ENCODE results near the gene PCCA. TPM values are rescaled to one million over a fixed set of nuclear protein-coding genes. Genes with fewer than 3 reads are reported as not detected.

The PCCA gene
- total and polyA plus RNA-seq, 4 donors = 30.1 to 160 (median 76.3) TPM

- TF ChIP-seq RAD21 (IDR thresholded peaks at IDR 0.05) = no peak
- TF ChIP-seq CTCF (IDR thresholded peaks at IDR 0.05; ENCODE audit: low read depth, low read length, missing input control) = no peak
- no peak for TF ChIP-seq GABPA (IDR thresholded peaks at IDR 0.05 in 1 of 2, conservative IDR thresholded peaks at IDR 0.05 in 1 of 2)
- no peak for TF ChIP-seq JUND (IDR thresholded peaks at IDR 0.05)
- no peak for TF ChIP-seq MAX (IDR thresholded peaks at IDR 0.05)
- no peak for TF ChIP-seq HNF4A (conservative IDR thresholded peaks at IDR 0.05)
- no peaks in the 10 kb centered on the region for H3K9me3 ChIP-seq (ENCODE audit: control insufficient read depth in 4 of 4, low read length in 3 of 4)
- peaks cover 0 to 5% (median 2%) of the 10 kb centered on the region in 4 donors for H3K36me3 ChIP-seq (ENCODE audit: control insufficient read depth in 4 of 4, insufficient read depth in 3 of 4, low read depth in 1 of 4, low read length in 3 of 4)
- no peak overlapping the region for H3K4me3 ChIP-seq (ENCODE audit: low read depth in 1 of 3, low read length in 3 of 3)
- H3K9ac ChIP-seq (ENCODE audit: low read depth in 1 of 2, low read length in 2 of 2) = no peak overlapping the region
- 95% methylated on average over 9 of the region's 9 CpGs for WGBS
- DNase-seq (ENCODE audit: low spot score) = no peak
- H3K4me1 ChIP-seq (ENCODE audit: control insufficient read depth in 4 of 4, insufficient read depth in 4 of 4, low read length in 3 of 4) = peaks cover 11 to 62% (median 39%) of the 10 kb centered on the region in 4 donors
- no peak overlapping the region for H3K27ac ChIP-seq (ENCODE audit: low read depth in 1 of 2, low read length in 2 of 2)
- no peaks in the 10 kb centered on the region for H3K27me3 ChIP-seq (ENCODE audit: control insufficient read depth in 4 of 4, insufficient read depth in 4 of 4, low read length in 3 of 4)
Measured at GRCh38 chr13:100522618-100523309, 433.9 kb downstream of the PCCA start.

GRCh38 chr13:100523411-100523810 lies 434.5 kb downstream of the PCCA start:
- H3K4me1 ChIP-seq (ENCODE audit: control insufficient read depth in 4 of 4, insufficient read depth in 4 of 4, low read length in 3 of 4) = peaks cover 8 to 56% (median 35%) of the 10 kb centered on the region in 4 donors
- TF ChIP-seq HNF4G (IDR thresholded peaks at IDR 0.05) (peak; percentile 35), ATF3 (IDR thresholded peaks at IDR 0.05) (no peak)
- H3K36me3 ChIP-seq (ENCODE audit: control insufficient read depth in 4 of 4, insufficient read depth in 3 of 4, low read depth in 1 of 4, low read length in 3 of 4) = peaks cover 0 to 9% (median 3%) of the 10 kb centered on the region in 4 donors
- DNase-seq (ENCODE audit: low spot score) = no peak
- H3K4me3 ChIP-seq (ENCODE audit: low read depth in 1 of 3, low read length in 3 of 3) = no peak overlapping the region
- WGBS = 63% methylated on average over 14 of the region's 14 CpGs
- peak overlapping the region in 1 of 2 donors; percentile 72 for H3K27ac ChIP-seq (ENCODE audit: low read depth in 1 of 2, low read length in 2 of 2)
- H3K27me3 ChIP-seq (ENCODE audit: control insufficient read depth in 4 of 4, insufficient read depth in 4 of 4, low read length in 3 of 4) = no peaks in the 10 kb centered on the region
- no peaks in the 10 kb centered on the region for H3K9me3 ChIP-seq (ENCODE audit: control insufficient read depth in 4 of 4, low read length in 3 of 4)
- H3K9ac ChIP-seq (ENCODE audit: low read depth in 1 of 2, low read length in 2 of 2) = no peak overlapping the region

GRCh38 chr13:100523981-100524386 lies 435.1 kb downstream of the PCCA start:
- Histone ChIP-seq H3K9me3 (ENCODE audit: control insufficient read depth in 4 of 4, low read length in 3 of 4) (no peaks in the 10 kb centered on the region), H3K4me1 (ENCODE audit: control insufficient read depth in 4 of 4, insufficient read depth in 4 of 4, low read length in 3 of 4) (peaks cover 8 to 53% (median 32%) of the 10 kb centered on the region in 4 donors), H3K27ac (ENCODE audit: low read depth in 1 of 2, low read length in 2 of 2) (peak overlapping the region in 1 of 2 donors; percentile 72), H3K4me3 (ENCODE audit: low read depth in 1 of 3, low read length in 3 of 3) (no peak overlapping the region), H3K36me3 (ENCODE audit: control insufficient read depth in 4 of 4, insufficient read depth in 3 of 4, low read depth in 1 of 4, low read length in 3 of 4) (peaks cover 0 to 9% (median 3%) of the 10 kb centered on the region in 4 donors), H3K27me3 (ENCODE audit: control insufficient read depth in 4 of 4, insufficient read depth in 4 of 4, low read length in 3 of 4) (no peaks in the 10 kb centered on the region), H3K9ac (ENCODE audit: low read depth in 1 of 2, low read length in 2 of 2) (no peak overlapping the region)
- DNase-seq (ENCODE audit: low spot score) = no peak
- 40% methylated on average over 8 of the region's 8 CpGs for WGBS
- TF ChIP-seq FOXA2 (IDR thresholded peaks at IDR 0.05) = peak; percentile 54
- TF ChIP-seq NR2F2 (IDR thresholded peaks at IDR 0.05) = peak; percentile 53
- peak; percentile 15 to 63 for TF ChIP-seq RAD21 (IDR thresholded peaks at IDR 0.05)
- TF ChIP-seq MAX (IDR thresholded peaks at IDR 0.05) = peak; percentile 74
- TF ChIP-seq HNF4G (IDR thresholded peaks at IDR 0.05) = peak; percentile 84
- TF ChIP-seq JUND (IDR thresholded peaks at IDR 0.05) = peak; percentile 47 to 82
- peak; percentile 87 to 89 for TF ChIP-seq RXRA (IDR thresholded peaks at IDR 0.05)
- peak; percentile 22 to 26 for TF ChIP-seq GABPA (IDR thresholded peaks at IDR 0.05 in 1 of 2, conservative IDR thresholded peaks at IDR 0.05 in 1 of 2)
- TF ChIP-seq EGR1 (IDR thresholded peaks at IDR 0.05; ENCODE audit: low read depth in 2 of 2) = peak; percentile 50 to 67
- no peak for TF ChIP-seq TAF1 (conservative IDR thresholded peaks at IDR 0.05)
- no peak for TF ChIP-seq CTCF (IDR thresholded peaks at IDR 0.05; ENCODE audit: low read depth, low read length, missing input control)
- TF ChIP-seq FOXA1 (IDR thresholded peaks at IDR 0.05) = no peak
- peak; percentile 91 to 94 for TF ChIP-seq HNF4A (conservative IDR thresholded peaks at IDR 0.05)
- TF ChIP-seq REST (IDR thresholded peaks at IDR 0.05) = peak; percentile 40
- TF ChIP-seq ATF3 (IDR thresholded peaks at IDR 0.05) = peak; percentile 52

Measured in liver (tissue), 9 donors.